HG03095 (cell line): ENCODE data around the gene LMBRD2.
A peak's percentile ranks its signal among the peaks of the same experiment; 100 is the strongest.
"Not testable (repeated sequence)": the region's sequence is repeated elsewhere in the genome, so short reads cannot be mapped to it uniquely, and the experiment has no call there.

Experiments used
- ATAC-seq: cut with Tn5 transposase; IDR thresholded peaks from one replicate; pipeline ENCODE4 v1.9.1; 2021; ENCODE audit warnings: moderate library complexity; ENCODE audit not compliant: unreplicated experiment

The LMBRD2 gene

DNA sequence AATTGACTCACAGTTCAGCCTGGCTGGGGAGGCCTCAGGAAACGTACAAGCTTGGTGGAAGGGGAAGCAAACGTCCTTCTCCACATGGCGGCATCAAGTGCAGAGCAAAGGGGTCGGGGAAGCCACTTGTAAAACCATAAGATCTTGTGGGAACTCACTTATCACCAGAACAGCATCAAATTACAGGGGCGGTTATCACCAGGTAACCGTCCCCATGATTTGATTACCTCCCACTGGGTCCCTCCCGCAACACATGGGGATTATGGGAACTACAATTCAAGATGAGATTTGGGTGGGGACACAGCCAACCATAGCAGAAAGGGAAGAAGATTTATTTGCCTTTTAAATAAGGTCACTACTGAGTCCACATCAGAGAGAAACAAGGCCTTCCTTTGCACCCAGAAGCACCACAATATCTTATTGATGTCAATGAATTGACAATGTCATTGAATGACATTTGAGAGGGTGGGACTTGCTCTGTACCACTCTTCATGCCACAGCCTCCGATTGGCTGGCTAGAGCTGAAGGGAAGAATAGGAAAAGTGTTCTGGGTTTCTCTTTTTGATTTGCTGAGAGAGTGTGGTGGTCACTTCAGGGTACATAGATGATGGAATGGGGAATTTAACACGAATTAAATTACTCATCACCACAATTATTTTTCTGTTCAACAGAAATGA, 11.3 kb upstream of the LMBRD2 start:
- ATAC-seq: no peak

DNA sequence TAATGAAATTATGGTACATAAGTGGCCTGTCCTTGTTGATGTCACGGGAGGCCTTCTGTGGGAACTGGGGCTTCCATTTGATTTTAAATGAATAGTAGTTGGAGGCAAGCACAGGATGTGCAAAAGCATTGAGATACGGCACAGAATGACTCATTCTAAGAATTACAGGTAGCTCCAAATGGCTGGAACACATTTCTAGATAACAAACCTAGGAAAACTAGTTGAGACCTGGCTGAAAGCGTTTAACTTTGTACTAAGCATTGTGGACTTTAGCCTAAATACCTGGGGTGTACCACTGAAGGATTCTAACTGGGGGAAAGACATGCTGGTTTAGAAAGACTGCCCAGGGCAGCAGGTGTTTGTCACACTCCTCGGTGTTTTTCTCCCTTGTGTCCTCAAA, 9.7 kb upstream of the LMBRD2 start:
- ATAC-seq: no peak

DNA sequence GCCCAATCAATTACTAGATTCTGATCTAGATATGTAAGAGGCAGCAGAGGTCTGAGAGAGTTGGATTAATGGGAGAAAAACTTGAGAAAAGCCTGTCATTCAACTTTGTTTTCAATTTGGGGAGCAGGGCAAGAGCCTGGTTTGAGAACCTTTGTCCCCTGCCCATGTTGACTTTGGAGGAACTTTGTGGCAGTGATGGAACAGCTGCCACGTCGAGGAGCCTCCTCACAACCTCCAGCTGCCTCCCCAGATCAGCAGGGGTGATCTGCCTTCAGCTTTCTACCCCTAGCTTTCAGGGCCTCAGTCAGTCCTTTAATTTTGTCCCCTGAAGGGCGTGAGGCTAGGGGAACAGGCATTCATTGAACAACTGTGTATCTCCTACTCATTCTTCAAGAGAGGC, 8.9 kb upstream of the LMBRD2 start:
- ATAC-seq: no peak

- ATAC-seq: no peak
These were observed 6.5 kb upstream of the LMBRD2 start for GRCh38 chr5:36158144-36158543.

DNA sequence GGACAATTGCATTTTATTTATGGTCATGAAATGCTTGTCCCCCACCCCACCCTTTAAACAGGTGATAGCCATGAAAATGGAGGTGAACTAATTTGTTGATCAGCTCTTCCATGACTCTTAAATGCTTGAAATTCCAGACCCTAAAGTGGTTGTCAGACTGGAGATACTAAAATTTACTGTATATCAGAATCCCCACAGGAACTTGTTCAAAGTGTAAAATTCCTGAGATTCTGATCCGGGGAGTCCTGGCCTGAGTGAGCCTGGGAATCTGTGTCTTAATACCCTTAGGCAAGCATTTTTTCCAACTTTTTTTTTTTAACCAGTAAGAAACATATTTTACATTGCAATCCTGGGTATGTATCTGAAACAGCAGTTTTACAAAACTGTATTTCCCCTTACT, 4.9 kb upstream of the LMBRD2 start:
- ATAC-seq: no peak

DNA sequence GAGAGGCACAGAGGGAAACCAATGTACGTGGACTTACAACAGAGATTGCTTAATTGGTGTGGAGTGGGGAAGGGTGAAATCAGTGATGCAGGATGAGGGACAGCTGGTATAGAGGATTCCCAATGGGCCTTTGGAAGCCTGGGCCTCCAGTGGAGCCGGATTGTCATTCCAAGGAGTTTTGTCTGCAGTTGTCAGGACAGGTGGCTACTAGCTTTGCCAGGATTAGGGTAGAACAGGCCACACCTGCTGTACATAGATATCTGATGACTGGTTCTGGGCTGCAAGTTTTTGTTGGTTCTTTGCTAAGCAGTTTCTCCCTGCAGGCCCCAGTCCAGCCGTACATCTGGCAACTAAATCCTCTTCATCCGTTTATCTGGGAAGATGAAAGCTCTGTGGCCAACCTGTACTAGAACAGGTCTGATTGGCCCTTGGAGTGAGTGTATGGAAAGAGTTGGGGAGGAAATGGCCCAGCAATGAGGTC, 4.5 kb upstream of the LMBRD2 start:
- no peak for ATAC-seq

- no peak for ATAC-seq
These were observed 3.6 kb upstream of the LMBRD2 start for GRCh38 chr5:36155291-36155690.

DNA sequence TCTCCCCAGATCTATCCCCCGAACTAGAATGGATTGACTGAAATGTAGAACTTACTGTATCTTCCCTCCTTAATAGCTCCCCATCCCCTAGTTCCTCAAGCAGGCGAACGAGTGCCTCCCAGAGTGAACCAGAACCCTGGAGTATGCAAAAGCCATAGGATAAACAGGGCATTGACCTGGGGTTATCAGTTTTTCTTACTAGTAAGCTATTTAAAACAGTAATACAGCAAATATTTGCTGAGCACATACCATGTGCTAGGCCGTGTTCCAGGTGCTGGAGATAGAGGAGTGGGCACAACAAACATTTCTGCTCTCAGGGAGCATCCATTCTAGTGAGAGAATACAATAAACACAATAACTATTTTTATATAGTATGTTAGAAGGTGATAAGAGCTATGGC, 2.0 kb upstream of the LMBRD2 start:
- ATAC-seq: no peak

GRCh38 chr5:36153298-36153677, 1.6 kb upstream of the LMBRD2 start:
- no peak for ATAC-seq

- no peak for ATAC-seq
These were observed 924 bp upstream of the LMBRD2 start for GRCh38 chr5:36152324-36153297.

GRCh38 chr5:36150676-36151433, 832 bp downstream of the LMBRD2 start:
- peak; percentile 31 for ATAC-seq

DNA sequence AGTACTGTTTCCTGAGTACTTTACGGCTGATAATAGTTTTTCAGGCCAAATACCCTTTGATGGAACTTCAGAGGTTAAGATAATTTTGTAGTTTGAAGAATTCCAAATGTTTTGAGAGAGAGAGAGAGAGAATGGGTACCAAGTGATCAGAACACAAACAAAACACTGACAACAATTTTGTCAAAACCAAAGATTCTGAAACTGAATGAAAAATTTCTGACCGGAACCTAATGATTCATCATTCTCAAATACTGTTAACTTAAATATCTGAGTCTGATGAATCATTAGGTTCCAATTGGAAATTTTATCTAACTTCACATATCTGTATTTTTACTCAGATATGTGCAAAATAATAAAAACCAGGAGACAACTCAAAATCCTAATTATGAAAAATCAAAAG, 4.0 kb downstream of the LMBRD2 start:
- no peak for ATAC-seq

- no peak for ATAC-seq
These were observed 5.3 kb downstream of the LMBRD2 start for GRCh38 chr5:36146390-36146789.

GRCh38 chr5:36145311-36145710, 6.4 kb downstream of the LMBRD2 start:
- ATAC-seq: no peak

DNA sequence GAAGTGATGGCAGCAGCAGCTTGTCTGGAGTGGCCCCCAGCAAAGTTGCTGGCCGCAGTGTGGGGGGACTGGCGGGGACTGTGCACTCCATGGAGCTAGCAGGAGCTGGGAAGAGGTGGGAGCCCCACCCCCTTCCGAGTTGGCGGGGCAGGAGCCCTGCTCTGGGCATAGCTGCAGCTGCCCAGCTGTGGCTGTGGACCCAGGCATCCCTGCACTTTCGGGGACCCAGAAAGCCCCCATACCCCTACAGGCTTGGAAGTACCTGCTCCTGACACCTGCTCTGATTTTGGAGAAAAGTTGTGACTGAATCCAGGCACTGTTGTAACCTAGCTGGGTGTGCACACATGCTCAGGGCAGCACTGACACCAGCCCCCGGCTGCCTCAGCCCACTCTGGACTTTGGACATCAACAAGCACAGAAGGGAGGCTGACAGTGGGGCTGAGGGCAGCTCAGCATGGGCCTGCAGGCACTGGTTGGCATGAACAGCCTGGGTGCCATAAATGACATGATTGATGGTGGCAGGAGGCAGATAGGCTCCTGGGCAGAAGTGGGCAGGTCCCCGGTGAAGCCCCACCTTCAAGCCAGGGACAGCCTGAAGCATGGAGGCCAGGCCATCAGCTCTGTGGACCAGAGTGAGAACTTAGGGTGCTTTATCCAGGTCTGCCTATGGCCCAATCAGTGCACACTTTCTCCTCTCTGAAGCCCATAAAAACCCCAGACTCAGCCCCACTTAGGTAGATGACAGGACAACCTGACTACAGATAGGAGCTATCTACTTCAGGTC, 12.6 kb downstream of the LMBRD2 start:
- no peak for ATAC-seq

- ATAC-seq: no peak
These were observed 15.1 kb downstream of the LMBRD2 start for GRCh38 chr5:36136581-36136980.

DNA sequence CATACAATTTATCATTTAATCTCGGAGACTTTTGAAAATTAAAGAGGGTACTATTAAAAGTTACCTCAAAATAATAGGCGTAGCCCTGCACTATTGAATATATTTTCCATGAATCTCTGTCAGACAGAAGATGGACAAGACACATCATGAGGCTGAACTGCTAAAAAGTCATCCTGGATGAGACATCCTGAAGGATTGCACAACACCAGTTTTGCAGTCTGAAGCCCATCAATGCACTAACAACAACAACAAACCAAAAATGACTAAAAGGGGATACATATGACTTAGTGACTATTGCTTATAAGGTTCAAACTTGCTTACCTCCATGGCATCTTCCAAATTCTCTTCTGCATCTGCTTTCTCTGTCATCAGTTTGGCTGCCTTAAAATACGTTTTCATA, 15.7 kb downstream of the LMBRD2 start:
- ATAC-seq: no peak

- not testable (repeated sequence) for ATAC-seq
These were observed 18.7 kb downstream of the LMBRD2 start for GRCh38 chr5:36133009-36133408.

DNA sequence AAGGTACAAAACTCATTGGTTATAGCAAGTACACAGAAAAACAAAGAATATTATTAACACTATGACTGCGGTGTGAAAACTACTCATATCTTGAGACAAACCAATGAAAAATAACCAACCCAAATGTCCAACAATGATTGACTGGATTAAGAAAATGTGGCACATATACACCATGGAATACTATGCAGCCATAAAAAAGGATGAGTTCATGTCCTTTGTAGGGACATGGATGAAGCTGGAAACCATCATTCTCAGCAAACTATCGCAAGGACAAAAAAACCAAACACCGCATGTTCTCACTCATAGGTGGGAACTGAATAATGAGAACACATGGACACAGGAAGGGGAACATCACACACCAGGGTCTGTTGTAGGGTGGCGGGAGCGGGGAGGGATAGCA, 22.0 kb downstream of the LMBRD2 start:
- not testable (repeated sequence) for ATAC-seq

GRCh38 chr5:36128795-36129194, 22.9 kb downstream of the LMBRD2 start:
- no peak for ATAC-seq

- no peak for ATAC-seq
These were observed 25.8 kb downstream of the LMBRD2 start for GRCh38 chr5:36125868-36126267.
